NOMO-1 treated with DMSO at 0.1 percent for 48 hours (cell line): ENCODE results near the gene RBBP8.
"Not testable (repeated sequence)": the region's sequence is repeated elsewhere in the genome, so short reads cannot be mapped to it uniquely, and the experiment has no call there.

ENCODE experiments used
- DNase-seq: peaks from one replicate; lab custom pipeline; 2025; ENCODE audit not compliant: unreplicated experiment; lab: John Stamatoyannopoulos, UW

Gene RBBP8

GRCh38 chr18:22939649-22940048 is 6.5 kb downstream of the RBBP8 start:
- peak; percentile 33 for DNase-seq

DNA sequence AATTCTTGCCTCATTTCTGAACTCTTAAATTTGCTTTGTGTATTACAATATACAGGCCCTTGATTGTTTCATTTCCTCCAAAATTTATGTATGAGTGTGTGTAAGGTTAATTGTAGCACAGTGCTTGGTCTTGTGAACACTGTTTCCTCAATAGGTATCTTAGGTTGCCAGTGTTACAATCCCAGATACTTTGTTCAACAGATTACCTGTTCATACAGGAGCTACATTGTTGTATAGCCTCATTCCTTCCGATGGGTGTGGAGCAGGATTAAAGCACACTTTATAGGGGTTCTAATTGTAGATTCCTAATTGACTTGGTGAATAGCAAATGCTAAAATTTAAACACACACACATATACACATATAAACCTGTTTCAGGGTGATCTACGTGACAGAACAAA is 10.7 kb downstream of the RBBP8 start:
- no peak for DNase-seq

- no peak for DNase-seq
Measured at GRCh38 chr18:22946217-22946616, 13.1 kb downstream of the RBBP8 start.

GRCh38 chr18:22946846-22947245 is 13.7 kb downstream of the RBBP8 start:
- no peak for DNase-seq

DNA sequence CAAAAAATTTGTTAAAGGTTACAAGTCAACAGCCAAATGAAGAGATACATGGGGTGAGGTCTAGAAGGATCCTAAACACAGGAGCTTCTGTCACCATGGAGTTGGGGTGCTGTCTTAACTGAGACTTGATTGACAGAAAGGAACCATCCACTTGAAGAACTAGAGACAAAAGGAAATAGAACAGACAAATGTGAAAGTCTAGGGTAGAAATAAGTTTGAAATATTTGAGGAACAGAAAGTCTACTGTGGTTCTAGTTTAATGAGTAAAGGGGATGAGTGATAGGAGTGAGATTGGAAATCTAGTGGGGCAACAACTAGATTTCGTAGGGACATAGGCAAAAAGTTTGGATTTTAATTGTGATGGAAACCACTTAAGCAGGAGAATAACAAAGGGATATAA is 18.7 kb downstream of the RBBP8 start:
- DNase-seq: peak; percentile 64

- no peak for DNase-seq
Measured at GRCh38 chr18:22952525-22952924, 19.4 kb downstream of the RBBP8 start.

DNA sequence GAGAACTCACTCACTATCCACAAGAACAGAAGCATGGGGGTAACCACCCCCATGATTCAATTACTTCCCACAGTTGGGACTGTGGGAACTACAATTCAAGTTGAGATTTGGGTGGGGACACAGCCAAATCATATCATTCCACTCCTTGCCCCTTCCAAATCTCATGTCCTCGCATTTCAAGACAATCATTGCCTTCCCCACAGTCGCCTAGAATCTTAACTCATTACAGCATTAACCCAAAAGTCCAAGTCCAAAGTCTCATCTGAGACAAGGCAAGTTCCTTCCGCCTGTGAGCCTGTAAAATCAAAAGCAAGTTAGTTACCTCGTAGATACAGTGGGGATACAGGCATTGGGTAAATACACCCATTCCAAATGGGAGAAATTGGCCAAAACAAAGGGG is 20.9 kb downstream of the RBBP8 start:
- DNase-seq: not testable (repeated sequence)

DNA sequence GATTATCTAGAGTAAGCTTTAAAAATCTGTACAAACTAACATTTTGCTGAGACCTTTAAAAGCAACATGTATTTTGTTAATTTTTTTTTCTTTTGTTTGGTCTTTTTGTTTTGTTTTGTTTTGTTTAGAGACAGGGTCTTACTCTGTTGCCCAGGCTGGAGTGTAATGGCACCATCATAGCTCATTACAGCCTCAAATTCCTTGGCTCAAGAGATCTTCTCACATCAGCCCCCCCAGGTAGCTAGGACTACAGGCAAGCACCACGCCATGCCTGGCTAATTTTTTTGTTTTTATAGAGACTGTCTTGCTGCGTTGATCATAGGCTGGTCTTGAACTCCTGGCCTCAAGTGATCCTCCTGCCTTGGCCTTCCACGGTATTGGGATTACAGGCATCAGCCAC is 23.1 kb downstream of the RBBP8 start:
- DNase-seq: no peak

- no peak for DNase-seq
Measured at GRCh38 chr18:22961156-22961555, 28.0 kb downstream of the RBBP8 start.

DNA sequence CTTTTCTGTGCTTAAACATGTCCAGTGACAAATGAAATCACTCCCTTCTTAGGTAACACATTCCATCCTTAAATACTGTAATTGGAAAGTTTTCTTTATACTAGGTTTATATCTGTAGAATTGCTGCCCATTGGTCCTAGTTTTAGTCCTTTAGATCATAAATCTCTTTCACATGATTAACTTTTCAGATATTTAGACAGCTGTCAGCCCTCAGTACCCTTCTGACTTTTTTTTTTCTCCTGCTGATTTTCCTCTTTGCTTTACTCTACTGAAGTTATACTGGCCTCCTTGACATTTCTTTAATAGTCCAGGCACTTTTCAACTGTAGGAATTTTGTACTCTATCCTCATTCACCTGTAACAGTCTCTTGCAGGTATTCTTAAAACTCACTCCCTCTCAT is 28.9 kb downstream of the RBBP8 start:
- DNase-seq: no peak

DNA sequence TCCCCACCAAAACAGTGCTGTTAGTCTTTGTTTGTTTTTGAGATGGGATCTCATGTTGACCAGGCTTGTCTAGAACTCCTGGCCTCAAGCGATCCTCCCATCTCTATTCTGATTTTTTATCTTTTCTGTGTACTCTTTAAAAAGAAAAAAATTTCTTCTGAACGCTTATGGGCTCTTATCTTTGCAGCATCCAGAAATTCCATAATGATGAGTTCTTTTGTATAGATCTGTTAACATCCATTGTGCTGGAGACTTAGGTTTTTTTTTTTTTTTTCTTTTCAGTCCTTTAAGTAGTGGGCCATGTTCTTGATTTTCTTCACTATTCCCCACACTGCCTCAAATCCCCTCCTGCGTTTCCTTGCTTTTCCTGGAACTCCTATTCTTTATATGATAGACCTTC is 31.0 kb downstream of the RBBP8 start:
- DNase-seq: no peak

- no peak for DNase-seq
Measured at GRCh38 chr18:22964722-22965121, 31.6 kb downstream of the RBBP8 start.

- no peak for DNase-seq
Measured at GRCh38 chr18:22971038-22971437, 37.9 kb downstream of the RBBP8 start.

GRCh38 chr18:22974001-22974400 is 40.9 kb downstream of the RBBP8 start:
- no peak for DNase-seq

DNA sequence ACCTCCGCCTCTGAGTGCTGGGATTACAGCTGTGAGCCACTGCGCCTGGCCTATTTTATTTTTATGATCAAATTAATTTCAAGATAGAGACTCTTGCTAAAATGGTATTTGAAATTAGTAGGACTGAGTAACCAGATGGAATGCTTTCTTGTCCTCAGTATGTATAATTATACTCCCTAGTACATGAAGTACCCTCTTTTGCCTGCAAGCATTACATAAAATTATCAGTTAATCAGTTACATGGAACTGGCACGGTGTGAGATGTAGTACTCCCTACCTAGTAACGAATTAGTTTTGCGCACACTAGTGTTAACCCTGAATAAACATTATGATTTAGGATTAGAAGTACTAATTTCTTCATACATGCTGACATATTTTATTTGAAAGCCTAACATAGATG is 41.6 kb downstream of the RBBP8 start:
- DNase-seq: no peak

- peak; percentile 63 for DNase-seq
Measured at GRCh38 chr18:22975508-22975907, 42.4 kb downstream of the RBBP8 start.

GRCh38 chr18:22977847-22978701 is 44.9 kb downstream of the RBBP8 start:
- DNase-seq: no peak

- no peak for DNase-seq
Measured at GRCh38 chr18:22980394-22980793, 47.3 kb downstream of the RBBP8 start.

- peak; percentile 38 for DNase-seq
Measured at GRCh38 chr18:22981274-22982133, 48.4 kb downstream of the RBBP8 start.

DNA sequence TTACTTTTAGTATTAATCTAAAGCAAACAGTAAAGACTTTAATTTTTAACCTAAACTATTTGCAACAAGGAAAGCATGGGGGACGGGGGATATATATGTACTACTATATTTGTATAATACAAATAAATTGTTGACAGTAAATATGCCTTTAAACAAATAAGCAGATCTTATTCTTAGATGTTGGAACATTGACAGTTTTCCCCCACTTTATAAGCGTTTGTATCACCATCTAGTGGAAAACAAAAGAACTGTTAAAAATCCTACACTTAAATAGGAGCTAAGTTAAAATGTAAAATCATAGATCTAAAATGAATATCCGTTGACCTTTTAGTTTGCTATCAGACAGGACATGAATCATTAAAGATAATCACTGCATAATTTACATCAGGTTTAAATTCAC is 50.0 kb downstream of the RBBP8 start:
- DNase-seq: peak; percentile 39

DNA sequence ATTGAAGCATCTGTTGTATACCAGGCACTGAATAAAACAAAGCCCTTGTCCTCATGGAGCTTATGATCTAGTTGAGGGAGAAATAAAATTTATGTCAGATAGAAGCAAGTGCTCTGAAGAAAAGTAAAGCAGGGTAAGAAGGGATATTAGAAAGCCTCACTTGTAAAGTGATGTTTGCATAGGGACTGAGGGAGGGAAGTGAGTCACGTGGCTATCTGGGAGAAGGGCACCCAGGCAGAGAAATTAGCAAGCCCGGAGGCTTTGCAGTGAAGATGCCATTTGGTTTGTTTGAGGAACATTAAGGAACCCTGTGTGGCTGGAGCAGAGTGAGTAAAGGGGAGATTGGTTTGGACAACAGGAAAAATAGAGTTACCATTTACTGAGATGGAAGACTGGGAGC is 52.1 kb downstream of the RBBP8 start:
- no peak for DNase-seq

- no peak for DNase-seq
Measured at GRCh38 chr18:22987547-22988189, 54.5 kb downstream of the RBBP8 start.
